Ascending aorta (tissue), 2 donors: ENCODE measurements around the gene CARD11. TPM values are rescaled to one million over a fixed set of nuclear protein-coding genes. Genes with fewer than 3 reads are reported as not detected.

ENCODE experiments used
- DNase-seq, 2 donors: peaks; one replicate each; pipeline ENCODE4 v3.0.0-alpha.2; 2019; ENCODE audit warnings: low spot score in 2 of 2
- H3K27ac ChIP-seq, 2 donors: fragments of 200-600 bp; sonication (generic); one replicate each; pipeline ENCODE4 v1.5.1; 2016 to 2017; ENCODE audit warnings: mild to moderate bottlenecking in 1 of 2
- H3K27me3 ChIP-seq: fragments of 200-600 bp; sonication (generic); one replicate; pipeline ENCODE4 v1.5.1; 2017
- H3K36me3 ChIP-seq, 2 donors: fragments of 200-600 bp; sonication (generic); one replicate each; pipeline ENCODE4 v1.5.1; 2016
- H3K4me1 ChIP-seq, 2 donors: fragments of 200-600 bp; sonication (generic); one replicate each; pipeline ENCODE4 v1.5.1; 2016 to 2017; ENCODE audit warnings: mild to moderate bottlenecking in 1 of 2
- H3K4me3 ChIP-seq, 2 donors: fragments of 200-600 bp; sonication (generic); one replicate each; pipeline ENCODE4 v1.5.1; 2016 to 2017; ENCODE audit warnings: mild to moderate bottlenecking in 1 of 2
- H3K9me3 ChIP-seq, 2 donors: fragments of 200-600 bp; sonication (generic); one replicate each; pipeline ENCODE4 v1.5.1; 2016
- intact Hi-C: fragments of 100-400 bp; cut with DNase I; formaldehyde crosslinking; loops from one replicate; pipeline ENCODE4 v1.15.1; 2023
- total RNA-seq: library from RNA; depleted of rRNA; stranded (reverse); fragments of >200 nt; gene quantifications from one replicate; pipeline ENCODE4 v1.1.0, GENCODE V29; 2016
- TF ChIP-seq, protein P1 (sequence below), 3 experiments: fragments of 200-600 bp in 2 of 3; fragments of 450-650 bp in 1 of 3; sonication (generic) in 2 of 3; IDR thresholded peaks; one replicate each; pipeline ENCODE4 v1.5.1; 2016 to 2019; ENCODE audit warnings: antibody characterized with exemption in 3 of 3, mild to moderate bottlenecking in 1 of 3, moderate library complexity in 1 of 3

The CARD11 gene
- total RNA-seq, 1 donor from 2014 or later = 0.64 TPM

DNA sequence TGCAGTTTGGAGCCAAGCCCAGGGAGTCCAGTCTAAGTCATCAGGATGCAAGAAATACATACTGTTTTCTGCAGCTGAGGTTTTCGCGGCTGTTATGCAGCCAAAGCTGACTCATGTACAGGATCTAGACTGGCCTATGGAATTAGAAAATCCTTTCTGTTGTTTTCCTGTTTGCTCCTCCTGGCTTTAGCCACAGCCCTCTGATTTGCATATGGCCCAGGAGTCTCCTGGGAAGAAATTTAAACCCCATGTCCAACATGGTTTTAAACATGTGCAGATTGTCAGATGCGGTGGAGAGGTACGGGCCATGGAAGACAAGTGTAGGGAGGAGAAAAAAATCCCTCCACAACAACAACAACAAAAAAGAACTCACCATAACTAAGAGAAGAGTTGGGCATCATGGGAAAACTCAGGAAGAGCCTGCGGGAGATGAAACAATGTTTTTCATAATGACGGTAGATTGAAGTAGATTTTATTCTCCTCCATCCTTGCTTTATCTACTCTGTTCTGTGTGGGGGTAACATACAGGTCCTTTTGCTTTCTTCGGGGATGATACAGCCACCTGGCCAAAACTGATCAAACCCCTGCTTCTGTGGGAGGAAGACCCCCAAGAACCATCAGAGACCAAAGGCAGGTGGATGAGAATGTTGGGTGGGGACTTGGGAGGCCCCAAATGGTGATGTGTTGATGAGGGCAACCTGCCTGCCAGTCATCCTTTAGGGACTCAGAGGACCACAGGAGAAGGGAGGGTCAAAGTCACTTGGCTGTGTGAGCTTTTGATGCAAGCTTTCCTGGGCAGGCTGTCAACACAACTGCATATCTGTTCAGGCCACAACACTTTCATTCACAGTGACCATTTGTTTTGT lies 169.7 kb downstream of the CARD11 start:
- TF ChIP-seq, protein P1, sequence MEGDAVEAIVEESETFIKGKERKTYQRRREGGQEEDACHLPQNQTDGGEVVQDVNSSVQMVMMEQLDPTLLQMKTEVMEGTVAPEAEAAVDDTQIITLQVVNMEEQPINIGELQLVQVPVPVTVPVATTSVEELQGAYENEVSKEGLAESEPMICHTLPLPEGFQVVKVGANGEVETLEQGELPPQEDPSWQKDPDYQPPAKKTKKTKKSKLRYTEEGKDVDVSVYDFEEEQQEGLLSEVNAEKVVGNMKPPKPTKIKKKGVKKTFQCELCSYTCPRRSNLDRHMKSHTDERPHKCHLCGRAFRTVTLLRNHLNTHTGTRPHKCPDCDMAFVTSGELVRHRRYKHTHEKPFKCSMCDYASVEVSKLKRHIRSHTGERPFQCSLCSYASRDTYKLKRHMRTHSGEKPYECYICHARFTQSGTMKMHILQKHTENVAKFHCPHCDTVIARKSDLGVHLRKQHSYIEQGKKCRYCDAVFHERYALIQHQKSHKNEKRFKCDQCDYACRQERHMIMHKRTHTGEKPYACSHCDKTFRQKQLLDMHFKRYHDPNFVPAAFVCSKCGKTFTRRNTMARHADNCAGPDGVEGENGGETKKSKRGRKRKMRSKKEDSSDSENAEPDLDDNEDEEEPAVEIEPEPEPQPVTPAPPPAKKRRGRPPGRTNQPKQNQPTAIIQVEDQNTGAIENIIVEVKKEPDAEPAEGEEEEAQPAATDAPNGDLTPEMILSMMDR (IDR thresholded peaks at IDR 0.05) = no peak
- no peaks in the 10 kb centered on the region for H3K36me3 ChIP-seq
- H3K4me3 ChIP-seq = no peak overlapping the region
- intact Hi-C loops = no loop called here
- H3K9me3 ChIP-seq = no peaks in the 10 kb centered on the region
- no peak for DNase-seq
- no peaks in the 10 kb centered on the region for H3K4me1 ChIP-seq
- H3K27ac ChIP-seq = no peak overlapping the region
- no peaks in the 10 kb centered on the region for H3K27me3 ChIP-seq

DNA sequence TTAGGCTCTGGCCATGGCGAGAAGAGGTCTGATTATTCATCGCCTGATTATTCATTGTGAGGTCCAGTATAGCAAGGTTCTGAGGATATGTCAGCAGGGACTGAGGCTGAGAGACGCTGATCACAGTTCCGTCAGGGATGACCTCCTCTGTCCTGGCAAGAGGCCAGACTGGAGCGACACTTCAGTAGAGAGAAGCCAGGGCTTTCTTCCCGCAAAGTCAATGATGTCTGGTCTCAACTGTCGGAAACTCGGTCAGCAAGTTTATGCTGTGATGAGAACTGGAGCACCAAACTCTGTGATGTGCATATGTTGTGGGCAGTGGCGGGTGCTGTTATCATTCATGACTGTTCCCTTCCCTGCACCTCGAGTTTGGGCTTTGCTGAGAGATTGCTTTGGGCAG lies 170.5 kb downstream of the CARD11 start:
- no peaks in the 10 kb centered on the region for H3K36me3 ChIP-seq
- H3K4me3 ChIP-seq = no peak overlapping the region
- intact Hi-C loops = no loop called here
- no peaks in the 10 kb centered on the region for H3K4me1 ChIP-seq
- TF ChIP-seq, protein P1 (IDR thresholded peaks at IDR 0.05) = no peak
- H3K9me3 ChIP-seq = no peaks in the 10 kb centered on the region
- DNase-seq = no peak
- no peaks in the 10 kb centered on the region for H3K27me3 ChIP-seq
- no peak overlapping the region for H3K27ac ChIP-seq

DNA sequence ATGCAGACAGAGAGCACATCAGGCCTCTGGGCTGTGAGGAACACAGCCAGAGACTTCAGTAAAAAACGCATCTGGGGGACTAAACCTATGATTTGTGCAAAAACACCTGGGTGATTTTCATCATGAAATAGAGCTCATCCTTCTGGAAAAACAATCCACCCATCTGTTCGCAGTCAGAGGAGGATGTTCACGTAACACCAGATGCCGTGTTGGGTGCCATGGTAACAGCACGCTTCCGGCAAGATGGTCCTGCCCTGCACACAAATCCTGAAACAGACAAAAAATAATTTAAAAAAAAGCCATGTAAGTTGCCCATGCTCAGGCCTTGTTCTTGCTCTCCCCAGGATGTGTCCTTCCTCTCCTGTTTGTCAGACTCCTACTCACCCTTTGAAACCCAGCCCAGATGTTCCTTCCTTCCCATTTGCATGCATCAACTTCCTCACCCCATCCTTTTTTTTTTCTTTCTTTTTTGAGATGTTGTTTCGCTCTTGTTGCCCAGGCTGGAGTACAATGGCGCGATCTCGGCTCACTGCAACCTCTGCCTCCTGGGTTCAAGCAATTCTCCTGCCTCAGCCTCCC lies 171.3 kb downstream of the CARD11 start:
- intact Hi-C loops = no loop called here
- DNase-seq = no peak
- Histone ChIP-seq H3K4me1 (no peaks in the 10 kb centered on the region), H3K27me3 (no peaks in the 10 kb centered on the region), H3K36me3 (no peaks in the 10 kb centered on the region), H3K27ac (no peak overlapping the region), H3K9me3 (no peaks in the 10 kb centered on the region), H3K4me3 (no peak overlapping the region)
- TF ChIP-seq, protein P1 (IDR thresholded peaks at IDR 0.05) = no peak

DNA sequence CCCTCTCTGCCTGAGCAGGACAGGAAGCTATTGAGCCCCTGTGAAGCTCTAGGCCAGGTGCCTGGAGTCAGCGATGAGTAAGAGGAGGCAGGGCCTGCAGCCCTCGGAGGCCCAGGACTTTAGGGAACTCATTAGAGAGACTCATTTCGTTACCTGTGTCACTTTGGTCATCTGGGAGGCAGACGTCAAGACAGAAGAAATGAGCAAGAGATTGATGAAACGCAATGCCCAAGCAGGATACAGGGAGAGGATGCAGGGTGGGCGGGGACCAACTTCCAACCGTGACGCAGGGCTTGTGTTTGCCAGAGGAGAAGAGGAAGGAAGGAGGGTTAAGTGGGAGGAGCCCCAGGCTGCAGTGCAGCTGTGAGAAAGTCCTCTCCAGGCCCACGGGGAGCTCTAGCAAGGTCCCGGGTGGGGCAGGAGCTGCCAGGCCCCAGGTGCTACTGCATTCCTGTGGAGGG lies 173.2 kb downstream of the CARD11 start:
- TF ChIP-seq, protein P1 (IDR thresholded peaks at IDR 0.05) = no peak
- H3K27me3 ChIP-seq = no peaks in the 10 kb centered on the region
- H3K36me3 ChIP-seq = no peaks in the 10 kb centered on the region
- no peak overlapping the region for H3K27ac ChIP-seq
- no peaks in the 10 kb centered on the region for H3K9me3 ChIP-seq
- DNase-seq = peak; percentile 64 to 81
- H3K4me1 ChIP-seq = no peaks in the 10 kb centered on the region
- intact Hi-C loops = no loop called here
- no peak overlapping the region for H3K4me3 ChIP-seq

DNA sequence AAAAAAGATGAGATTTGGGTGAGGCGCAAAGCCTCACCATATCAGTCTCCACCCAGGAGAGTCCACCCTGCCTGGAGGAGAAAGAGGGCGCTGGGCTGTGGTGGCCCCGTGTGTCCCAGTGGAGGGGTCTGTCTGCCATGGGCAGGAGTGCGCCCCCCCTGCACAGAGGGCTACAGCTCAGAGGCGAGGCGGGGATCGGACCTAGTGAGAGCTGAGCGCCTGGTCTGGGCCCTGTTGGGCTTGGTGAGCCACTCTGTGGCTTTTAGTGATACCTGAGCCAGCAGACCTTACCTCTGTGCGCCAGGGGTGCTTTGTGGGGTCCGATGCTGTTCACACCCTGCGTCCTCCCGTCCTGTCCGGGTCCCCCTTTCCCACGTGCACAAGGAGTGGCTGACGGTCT lies 173.7 kb downstream of the CARD11 start:
- Histone ChIP-seq H3K27me3 (no peaks in the 10 kb centered on the region), H3K36me3 (no peaks in the 10 kb centered on the region), H3K27ac (no peak overlapping the region), H3K4me3 (no peak overlapping the region), H3K4me1 (peaks cover 0 to 2% of the 10 kb centered on the region in 2 donors), H3K9me3 (no peaks in the 10 kb centered on the region)
- no peak for DNase-seq
- intact Hi-C loops = loop anchor here (5.0 to 10.0 kb wide), 2 partner anchors 432 to 1875 kb away; partner anchors contain the start of gene SDK1
- TF ChIP-seq, protein P1 (IDR thresholded peaks at IDR 0.05) = no peak
